HG02870 (cell line): Measurements from ENCODE around the gene OR4D10.
"Not testable (repeated sequence)": the region's sequence is repeated elsewhere in the genome, so short reads cannot be mapped to it uniquely, and the experiment has no call there.

Experiments used
- ATAC-seq: cut with Tn5 transposase; IDR thresholded peaks from one replicate; pipeline ENCODE4 v1.9.1; 2021; ENCODE audit warnings: mild to moderate bottlenecking, moderate library complexity; ENCODE audit not compliant: unreplicated experiment

OR4D10 gene

DNA sequence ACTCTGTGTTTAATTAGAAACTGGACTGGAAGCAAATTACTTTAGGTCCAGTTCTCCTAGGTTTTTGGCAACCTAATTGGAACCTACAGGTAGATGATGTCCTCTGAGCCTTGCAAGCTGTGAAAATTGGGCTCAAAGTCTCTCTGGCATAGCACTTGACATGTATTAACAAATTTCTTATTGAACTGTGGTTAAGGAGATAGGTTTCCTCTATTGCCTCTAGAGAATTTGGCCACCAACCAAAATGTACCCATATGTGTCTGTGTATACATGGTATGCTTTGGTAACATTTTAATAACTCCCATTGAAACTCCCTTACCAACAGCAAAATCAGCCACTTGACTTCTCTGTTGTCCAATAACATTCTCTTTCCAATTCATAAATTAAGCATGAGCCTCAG is at the start of gene OR4D10:
Gene OR4D10, plus strand, starts transcription at position 301 of the 400 bp plus-strand sequence. CDS start 4,115 bp downstream, outside the sequence.
- no peak for ATAC-seq

DNA sequence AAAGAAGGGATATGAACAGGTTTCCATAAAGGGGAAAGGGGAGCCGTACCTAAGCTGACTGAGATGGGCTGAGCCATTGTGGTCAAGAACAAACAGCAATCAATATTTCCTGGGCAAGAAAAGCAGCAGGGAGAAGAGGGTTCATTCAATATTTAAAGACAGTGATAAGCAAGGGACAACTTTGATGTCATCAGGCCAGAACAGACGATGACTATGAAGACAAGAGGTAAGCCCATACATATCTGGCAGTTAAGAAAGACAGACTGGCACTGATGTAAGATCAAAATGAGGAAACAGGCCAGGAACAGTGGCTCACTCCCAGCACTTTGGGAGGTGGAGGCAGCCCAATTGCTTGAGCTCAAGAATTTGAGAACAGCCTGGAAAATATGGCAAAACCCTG is 49.3 kb upstream of the OR4D10 start:
- ATAC-seq: no peak

DNA sequence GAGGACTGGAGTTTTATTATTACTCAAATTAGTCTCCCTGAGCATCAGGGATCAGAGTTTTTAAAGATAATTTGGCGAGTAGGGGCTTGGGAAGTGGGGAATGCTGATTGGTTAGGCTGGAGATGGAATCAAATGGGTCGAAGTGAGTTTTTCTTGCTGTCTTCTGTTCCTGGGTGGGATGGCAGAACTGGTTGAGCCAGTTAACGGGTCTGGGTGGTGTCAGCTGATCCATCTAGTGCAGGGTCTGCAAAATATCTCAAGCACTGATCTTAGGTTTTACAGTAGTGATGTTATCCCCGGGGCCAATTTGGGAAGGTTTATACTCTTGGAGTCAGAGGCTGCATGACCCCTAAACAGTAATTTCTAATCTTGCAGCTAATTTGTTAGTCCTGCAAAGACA is 48.0 kb upstream of the OR4D10 start:
- ATAC-seq: no peak

DNA sequence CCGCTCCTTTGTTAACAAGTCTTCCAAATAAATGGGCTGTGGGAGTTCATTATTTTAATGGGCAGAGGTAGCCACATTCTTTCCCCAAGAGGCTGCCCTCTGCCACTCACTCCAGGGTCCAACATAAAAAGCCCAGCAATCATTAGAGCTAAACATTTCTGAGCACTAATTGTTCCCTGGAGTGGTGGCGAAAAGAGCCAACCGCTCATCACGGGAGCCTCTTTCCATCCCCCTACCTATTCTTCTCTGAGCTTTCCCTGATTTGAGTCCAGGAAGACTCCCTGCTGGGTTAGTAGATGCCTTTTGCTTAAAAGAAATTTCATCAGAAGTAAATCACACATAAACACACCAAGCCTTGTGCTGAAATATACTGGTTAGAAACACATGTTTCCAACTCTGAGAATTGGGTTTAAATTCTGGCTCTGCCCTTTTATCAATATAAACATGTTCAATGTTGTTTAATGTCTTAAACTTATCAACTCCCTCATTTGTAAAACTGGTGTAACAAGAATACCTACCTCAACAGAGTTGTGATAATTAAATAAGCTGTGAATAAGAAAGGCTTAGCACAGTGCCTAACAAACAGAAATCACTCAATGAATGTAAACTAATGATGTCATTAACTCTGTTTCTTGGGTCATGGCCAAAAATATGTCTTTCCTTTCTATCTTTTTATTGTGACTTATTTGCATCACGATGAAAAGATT is 46.6 kb upstream of the OR4D10 start, which contains the start of gene OR5A2:
Gene OR5A2, minus strand, starts transcription at position 53 of the 707 bp plus-strand sequence. CDS start 3,460 bp downstream, outside the sequence.
- no peak for ATAC-seq

DNA sequence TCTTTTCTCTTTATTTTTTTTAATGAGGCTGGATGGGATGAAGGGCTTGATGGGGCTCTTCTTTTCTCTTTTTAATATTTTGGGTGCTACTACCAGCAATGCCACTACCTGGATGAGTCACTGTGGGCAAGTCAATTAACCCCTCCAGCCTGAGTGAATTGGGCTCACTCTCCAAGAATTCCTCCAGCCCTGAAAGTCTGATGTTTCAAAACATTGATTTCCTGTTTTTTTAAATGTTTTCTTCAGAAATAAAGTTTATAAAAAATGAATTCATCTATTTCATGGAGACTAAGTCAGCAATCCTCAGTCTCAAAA is 46.1 kb upstream of the OR4D10 start:
- no peak for ATAC-seq

DNA sequence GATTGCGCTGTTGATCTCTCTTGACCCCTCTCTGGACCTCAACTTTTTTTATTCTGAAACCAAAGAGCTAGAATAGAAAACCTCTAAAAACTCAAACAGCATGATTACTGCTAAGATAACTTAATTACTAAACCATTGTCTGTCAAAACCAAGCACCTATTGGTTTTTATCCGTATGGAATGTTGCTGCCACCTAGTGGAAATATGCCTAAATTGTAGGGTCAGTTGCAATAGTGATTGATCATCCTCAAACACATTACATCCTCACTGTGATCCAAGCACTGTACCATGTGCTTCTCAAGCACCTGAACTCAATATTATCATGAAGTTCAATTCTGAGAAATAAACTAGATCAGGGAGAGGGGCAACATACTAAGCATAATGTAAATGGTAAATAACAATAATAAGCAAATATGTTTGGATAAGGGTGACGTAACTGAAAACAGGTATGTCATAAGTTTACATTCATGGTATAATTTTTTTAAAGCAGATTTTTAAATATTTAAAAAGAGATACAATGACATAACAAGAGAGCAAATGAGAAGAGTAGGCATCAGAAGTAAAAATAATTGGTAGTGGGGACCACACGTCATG is 43.1 kb upstream of the OR4D10 start:
- peak; percentile 75 for ATAC-seq

DNA sequence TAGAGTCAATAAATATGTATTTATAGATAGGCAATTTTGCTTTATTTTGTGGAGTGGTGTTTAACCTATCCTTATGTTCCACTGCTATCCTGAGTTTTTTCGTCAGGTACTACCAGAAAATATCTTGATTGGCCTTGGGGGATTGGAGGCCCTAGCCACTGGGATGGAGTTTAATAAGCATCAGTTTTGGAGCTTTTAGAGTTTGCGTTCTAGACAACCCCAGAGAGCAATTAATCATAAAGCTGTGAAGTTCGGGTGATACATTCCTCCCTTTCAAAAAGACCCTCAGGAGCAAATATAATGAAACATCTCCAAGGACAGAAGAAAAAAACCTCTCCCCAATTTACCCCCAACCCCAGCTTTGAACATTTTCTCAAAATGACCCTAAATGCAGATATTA is 36.9 kb upstream of the OR4D10 start, which contains the start of gene OR5A1:
Gene OR5A1, plus strand, starts transcription at position 301 of the 400 bp plus-strand sequence. CDS start 6,700 bp downstream, outside the sequence.
- ATAC-seq: no peak

DNA sequence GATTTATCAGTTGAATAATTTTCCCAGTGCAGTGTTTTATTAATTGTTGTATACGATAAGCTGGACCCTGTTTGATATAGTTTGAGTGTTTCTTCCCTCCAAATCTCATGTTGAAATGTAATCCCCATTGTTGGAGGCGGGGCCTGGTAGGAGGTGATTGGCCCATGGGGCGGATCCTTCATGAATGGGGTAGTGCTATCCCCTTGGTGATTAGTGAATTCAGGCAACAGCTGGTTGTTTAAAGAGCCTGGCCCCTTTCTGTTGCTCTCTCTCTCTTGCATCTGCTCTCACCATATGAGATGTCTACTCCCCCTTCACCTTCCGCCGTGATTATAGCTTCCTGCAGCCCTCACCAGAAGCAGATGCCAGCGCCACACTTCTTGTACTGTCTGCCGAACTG is 35.3 kb upstream of the OR4D10 start:
- no peak for ATAC-seq

DNA sequence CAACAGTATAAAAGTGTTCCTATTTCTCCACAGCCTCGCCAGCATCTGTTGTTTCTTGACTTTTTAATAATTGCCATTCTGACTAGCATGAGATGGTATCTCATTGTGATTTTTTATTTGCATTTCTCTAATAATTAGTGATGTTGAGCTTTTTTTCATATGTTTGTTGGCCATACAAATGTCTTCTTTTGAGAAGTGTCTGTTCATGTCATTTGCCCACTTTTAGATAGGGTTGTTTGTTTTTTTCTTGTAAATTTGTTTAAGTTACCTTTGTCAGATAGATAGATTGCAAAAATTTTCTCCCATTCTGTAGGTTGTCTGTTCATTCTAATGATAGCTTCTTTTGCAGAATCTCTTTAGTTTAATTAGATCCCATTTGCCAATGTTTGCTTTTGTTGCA is 27.5 kb upstream of the OR4D10 start:
- ATAC-seq: not testable (repeated sequence)

DNA sequence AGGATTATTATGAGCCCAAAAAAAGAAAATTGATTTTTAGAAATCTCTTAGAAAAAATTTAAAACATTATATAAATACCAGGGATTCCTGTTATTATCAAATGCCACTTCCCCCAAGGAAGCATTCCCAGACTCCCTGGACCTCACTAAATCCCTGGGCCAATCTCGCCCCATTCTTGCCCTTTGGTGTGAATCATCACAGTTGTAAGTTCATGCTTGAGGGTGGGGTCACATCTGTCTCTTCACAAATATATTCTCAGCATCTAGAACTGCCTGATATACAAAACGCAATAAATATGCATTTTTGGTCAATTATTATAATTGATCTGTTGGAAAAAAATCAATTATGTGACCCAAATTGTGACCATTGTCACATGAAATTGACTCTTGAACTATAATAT is 24.6 kb upstream of the OR4D10 start:
- no peak for ATAC-seq

DNA sequence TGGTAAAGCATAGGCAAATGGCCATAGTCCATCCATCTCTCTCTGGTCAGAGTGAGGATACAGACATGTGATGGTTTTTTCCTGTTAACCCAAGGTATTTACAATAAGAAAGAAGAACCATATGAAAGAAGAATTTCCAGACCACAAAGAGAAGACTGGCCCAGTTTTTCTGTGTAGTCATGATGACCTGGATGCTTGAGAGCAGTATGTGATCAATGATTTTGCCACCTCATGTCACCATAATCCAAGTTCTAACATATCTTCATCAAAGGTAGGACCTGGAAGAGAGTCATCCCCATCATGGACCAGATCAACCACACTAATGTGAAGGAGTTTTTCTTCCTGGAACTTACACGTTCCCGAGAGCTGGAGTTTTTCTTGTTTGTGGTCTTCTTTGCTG is 16.5 kb upstream of the OR4D10 start, which contains the start of gene OR4D6:
Gene OR4D6, plus strand, starts transcription at position 301 of the 400 bp plus-strand sequence. Its CDS starts 0 bp downstream, at position 301.
- no peak for ATAC-seq

DNA sequence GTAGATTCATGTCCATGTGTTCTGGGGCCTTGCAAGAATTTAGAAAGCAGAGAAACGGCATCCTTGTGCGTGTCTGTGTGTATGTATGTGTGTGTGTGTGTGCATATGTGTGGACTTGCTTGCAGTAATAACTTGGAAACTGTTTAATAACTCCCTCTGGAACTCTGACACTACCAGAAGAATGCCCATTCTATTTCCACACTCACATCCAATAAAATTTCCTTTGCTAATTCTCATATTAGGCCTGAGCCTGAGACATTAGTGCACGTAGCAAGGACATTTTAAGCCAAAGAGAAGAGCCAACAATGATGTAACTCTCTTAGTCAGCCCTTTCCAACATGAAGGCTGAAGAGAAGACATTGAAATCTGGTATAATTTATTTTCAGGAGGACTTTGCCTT is 13.2 kb upstream of the OR4D10 start:
- no peak for ATAC-seq

DNA sequence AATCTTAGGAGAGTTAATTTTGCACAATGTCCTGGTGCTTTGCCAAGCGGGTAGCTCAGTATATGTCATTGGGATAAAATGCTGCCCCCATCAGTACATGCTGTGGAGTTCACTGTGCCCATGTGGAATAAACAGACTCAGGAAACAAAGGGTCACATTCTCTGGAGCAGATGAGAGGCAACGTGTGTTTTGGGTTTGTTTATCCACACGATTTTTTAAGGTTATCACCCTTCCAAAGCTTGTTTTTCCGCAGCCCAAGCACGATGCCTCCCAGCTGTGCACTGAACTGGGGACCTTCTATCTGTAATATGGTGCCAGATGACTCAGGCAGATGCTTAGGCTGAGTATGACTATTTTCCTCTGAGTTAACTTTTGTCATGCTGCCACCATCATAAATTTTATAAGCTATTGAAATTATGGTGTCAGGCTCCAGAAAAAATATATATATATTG is 9.9 kb upstream of the OR4D10 start:
- ATAC-seq: no peak

DNA sequence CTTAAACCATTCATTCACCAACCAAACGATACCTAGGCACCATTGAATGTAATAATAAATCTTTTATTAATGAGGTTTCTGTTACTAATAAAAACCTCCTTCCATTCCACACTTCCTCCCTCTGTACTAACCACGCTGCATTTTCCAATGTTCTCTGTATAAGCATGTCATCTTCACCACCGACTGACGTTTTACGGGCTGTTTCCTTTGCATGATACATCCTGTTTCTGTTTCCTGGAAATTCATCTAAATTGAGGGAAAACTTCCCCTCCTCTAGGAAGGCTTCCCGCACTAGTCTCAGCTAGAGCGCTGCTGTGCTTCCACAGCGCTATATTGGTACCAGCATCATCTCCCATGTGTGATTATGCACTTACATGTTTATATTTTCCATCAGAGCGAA is 2.1 kb downstream of the OR4D10 start:
- ATAC-seq: no peak

DNA sequence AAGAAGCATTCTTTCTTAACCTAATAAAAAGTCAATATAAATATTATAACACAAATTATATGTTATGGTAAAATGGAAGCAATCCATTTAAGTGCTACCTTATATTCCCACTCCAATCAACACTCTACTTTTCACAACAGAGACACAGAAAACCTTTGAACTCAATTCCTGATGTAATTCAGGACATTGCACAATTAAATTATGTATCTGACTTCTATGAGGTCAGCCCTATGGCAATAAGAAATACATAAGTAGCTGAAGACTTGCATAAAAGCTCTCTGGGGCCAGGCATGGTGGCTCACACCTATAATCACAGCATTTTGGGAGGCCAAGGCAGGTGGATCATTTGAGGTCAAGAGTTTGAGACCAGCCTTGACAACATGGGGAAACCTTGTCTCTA is 6.8 kb downstream of the OR4D10 start:
- ATAC-seq: no peak

DNA sequence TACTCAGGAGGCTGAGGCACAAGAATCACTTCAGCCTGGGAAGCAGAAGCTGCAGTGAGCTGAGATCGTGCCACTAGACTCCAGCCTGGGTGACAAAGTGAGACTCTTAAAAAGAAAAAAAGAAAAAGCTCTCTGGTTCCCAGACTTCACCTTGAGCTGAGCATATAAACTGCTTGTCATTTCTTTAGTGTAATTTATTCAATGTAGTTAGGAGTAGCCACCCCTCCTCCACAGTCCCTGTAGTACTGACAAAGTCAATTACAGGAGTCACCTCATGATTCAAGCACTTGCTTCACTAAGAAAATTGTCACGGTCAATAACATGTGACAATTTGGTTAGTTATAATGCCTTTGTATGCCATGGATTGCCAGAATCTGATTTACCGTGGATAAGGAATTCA is 7.2 kb downstream of the OR4D10 start:
- no peak for ATAC-seq

DNA sequence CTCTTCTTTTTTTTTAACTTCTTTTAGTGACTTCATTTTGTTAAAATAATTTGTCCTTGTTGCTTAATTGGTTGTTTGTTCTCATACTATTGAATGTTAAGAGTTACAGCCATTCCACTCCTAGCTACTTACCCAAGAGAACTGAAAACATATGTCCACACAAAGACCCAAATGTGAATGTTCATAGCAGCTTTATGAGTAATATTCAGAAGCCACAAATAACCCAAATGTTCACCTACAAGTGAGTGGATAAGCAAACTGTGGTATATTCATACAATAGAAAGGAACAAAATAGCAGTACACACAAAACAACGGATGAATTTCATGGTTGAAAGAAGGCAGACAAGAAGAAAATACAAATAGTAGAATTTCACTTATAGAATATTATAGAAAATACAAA is 28.8 kb downstream of the OR4D10 start:
- peak; percentile 95 for ATAC-seq

DNA sequence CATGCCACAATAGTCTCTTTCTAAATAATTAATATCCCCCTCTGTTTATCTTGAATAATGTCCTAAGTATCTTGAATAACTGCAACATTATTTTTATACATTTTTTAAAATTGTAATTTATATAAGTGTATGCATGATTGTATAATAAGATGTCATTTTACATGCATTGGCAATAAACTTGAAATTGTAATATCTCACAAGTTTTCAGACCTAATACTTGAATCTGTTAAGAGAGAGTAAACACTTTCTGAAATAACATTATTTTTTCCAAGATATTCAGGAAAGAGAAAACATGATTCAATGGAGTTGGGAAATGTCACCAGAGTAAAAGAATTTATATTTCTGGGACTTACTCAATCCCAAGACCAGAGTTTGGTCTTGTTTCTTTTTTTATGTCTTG is 30.2 kb downstream of the OR4D10 start, which contains the start of gene OR4D11:
Gene OR4D11, plus strand, starts transcription at position 301 of the 400 bp plus-strand sequence. Its CDS starts 0 bp downstream, at position 301.
- no peak for ATAC-seq

DNA sequence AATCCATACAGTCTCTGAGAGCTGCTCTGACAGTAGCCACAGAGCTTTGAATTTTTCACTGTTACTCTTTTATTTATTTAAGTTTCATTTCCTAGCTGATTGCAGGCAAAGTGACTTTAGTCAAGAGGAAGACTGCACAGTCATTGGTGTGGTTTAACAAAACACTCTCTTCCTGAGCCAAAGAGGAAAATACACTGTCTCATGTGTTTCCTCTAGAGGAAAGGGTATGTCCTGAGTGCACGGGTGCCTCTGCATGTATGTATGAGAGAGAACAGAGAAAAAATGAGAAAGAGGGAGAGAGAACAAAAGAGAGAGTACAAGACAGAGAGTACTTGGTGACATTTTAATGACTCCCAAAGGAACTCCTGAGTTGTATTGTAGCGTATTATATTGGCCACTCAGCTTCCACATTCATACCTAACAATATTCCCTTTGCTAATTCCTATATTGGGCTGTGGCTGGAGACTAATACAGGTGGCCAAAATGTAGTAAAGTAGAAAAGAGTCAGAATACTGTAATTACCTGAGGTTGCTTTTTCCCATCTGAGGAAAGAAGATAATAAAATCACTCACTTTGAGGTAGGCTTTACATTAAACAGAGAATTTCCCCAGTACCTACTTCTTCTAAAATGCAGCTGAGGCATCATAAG is 38.0 kb downstream of the OR4D10 start, which contains the start of gene OR4D9:
Gene OR4D9, plus strand, starts transcription at position 599 of the 649 bp plus-strand sequence. CDS start 3,374 bp downstream, outside the sequence.
- no peak for ATAC-seq

DNA sequence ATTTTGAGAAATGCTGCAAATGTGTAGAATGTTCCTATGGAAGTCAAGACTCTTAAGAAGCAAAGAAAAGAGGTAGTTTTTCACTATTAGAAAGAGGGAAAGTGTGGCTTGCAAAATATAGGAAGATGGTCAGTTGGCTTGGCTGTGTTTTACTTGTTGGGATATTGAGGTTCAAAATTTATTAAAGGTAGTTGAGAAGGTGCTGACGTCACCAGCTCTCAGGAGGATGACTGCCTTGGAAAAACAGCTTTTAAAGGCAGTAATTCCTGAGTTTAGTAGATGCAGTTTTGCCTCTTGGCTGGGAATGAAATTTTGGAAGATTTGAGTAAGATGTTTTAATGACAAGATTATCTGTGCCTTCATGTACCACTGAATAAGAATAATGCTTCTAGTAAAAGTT is 38.6 kb downstream of the OR4D10 start:
- no peak for ATAC-seq

DNA sequence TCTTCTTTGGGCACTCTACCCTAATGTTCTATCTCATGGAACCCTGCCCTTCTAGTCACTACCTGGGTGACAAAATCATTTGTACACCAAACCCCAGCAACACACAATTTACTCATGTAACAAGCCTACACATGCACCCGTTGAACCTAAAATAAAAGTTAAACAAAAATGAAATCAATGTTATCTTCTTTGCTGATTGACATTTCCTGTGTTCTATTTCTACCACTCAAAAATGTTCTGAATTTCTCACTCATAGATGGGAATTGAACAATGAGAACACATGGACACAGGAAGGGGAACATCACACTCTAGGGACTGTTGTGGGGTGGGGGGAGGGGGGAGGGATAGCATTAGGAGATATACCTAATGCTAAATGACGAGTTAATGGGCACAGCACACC is 47.0 kb downstream of the OR4D10 start:
- ATAC-seq: not testable (repeated sequence)

DNA sequence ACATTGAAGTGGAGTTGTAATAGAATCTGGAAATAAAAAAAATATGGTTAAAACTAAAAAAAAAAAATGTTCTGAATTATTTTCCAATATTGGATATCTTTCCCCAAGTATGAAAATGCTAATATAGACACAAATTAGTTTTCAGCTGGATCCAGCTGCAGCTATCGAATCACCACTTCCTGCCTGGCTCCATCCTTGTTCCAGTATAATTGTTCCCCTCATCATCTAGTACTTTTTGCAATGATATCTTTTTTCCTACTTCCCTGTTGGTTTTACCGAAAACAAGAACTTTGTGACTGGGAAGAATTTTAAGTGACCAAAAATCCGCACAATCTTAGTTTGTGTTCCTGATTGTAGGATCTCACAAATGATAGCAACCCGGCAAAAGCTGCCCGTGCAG is 47.6 kb downstream of the OR4D10 start:
- no peak for ATAC-seq
